NCI-H2107 (cell line): ENCODE measurements around the gene LALBA.
"Not testable (repeated sequence)": the region's sequence is repeated elsewhere in the genome, so short reads cannot be mapped to it uniquely, and the experiment has no call there.

Source experiments
- DNase-seq: peaks from one replicate; lab custom pipeline; 2025; lab: John Stamatoyannopoulos, UW

Gene LALBA

DNA sequence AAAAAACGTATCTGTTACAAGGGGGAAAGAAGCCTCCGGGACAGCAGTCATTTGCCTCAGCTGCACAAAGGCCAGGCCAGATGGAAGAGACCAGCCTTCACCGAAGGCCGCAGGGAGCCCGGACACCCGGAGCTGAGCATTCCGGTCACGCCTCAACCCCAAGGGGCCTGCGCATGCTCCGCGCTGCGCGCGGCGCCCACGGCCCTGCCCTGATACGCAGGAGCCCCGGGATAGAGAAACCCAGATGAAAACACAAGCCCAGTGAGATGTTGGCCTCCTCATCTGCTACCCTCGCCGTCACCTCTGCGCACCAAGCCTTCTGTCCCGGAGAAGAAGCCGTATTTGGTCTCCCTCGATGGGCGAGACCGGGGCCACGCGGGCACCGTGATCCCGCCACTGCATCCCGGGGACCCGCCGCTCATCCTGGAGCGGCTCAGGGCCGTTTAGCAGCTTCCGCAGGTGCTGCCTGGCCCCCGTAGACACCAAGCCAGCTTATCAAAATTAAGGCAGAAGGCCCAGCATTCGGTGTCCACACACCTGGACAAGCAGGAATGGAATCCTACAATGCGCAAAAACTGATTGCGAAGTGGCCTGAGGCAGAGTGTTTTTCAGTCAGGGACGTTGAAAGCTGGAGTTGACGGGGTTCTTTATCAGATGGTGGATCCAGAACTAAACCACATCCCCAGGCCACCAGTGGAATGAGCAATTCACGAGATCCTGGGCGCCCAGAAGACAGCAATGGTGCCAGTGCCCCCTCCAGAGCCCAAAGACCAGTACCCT, 41.8 kb downstream of the LALBA start:
- DNase-seq: no peak

DNA sequence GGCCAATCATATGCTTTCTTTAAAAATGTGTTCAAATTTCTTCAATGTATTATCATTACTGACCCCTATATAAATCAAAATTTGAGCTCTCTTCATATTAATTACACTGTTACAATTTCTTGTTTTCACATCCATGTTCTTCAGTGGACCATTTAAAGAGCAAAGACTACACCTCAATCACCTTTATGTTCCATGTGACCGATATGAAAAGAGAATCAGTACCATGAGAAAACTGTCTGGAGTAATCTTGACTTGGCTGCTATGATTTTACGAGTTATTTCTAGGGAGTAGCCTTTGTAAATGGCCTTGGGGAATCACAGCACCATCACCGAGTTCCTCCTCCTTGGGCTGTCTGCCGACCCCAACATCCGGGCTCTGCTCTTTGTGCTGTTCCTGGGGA, 44.5 kb downstream of the LALBA start, which contains the start of gene OR8S1:
Gene OR8S1 (plus strand): TSS at position 301 of the 400 bp plus-strand sequence. CDS start 0 bp downstream, at position 301.
- no peak for DNase-seq

DNA sequence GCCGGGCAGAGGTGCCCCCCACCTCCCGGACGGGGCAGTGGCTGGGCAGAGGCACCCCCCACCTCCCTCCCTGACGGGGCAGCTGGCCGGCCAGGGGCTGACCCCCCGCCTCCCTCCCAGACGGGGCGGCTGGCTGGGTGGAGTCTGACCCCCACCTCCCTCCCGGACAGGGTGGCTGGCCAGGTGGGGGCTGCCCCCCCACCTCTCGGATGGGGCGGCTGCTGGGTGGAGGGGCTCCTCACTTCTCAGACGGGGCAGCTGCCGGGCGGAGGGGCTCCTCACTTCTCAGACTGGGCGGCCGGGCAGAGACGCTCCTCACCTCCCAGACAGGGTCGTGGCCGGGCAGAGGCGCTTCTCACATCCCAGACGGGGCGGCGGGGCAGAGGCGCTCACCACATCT, 49.5 kb downstream of the LALBA start:
- not testable (repeated sequence) for DNase-seq
